GM06990 (cell line): ENCODE data around the gene IGLL5.

Source experiments
- DNase-seq: peaks from one replicate; pipeline ENCODE4 v3.0.0-alpha.2; 2011; ENCODE audit not compliant: insufficient read length; ENCODE audit errors: extremely low read depth
- H3K27me3 ChIP-seq: replicated peaks from 2 replicates; pipeline ENCODE4 v1.6.0; 2011; ENCODE audit warnings: low read length; ENCODE audit not compliant: control insufficient read depth, insufficient read depth
- H3K36me3 ChIP-seq: 2 replicates; pipeline ENCODE4 v1.5.1; 2011; ENCODE audit warnings: low read length; ENCODE audit not compliant: control insufficient read depth, insufficient read depth
- H3K4me3 ChIP-seq: replicated peaks from 2 replicates; pipeline ENCODE4 v1.5.1; 2011; ENCODE audit warnings: low read depth, mild to moderate bottlenecking, control low read depth, low read length
- TF ChIP-seq, protein P1 (sequence below): IDR thresholded peaks from 2 replicates; pipeline ENCODE4 v1.5.1; 2011; ENCODE audit warnings: low read length, control low read depth, mild to moderate bottlenecking, inconsistent platforms; ENCODE audit not compliant: insufficient read depth, poor library complexity, severe bottlenecking

Gene IGLL5

GRCh38 chr22:22930222-22930497 is 42.5 kb downstream of the IGLL5 start:
- TF ChIP-seq, protein P1, sequence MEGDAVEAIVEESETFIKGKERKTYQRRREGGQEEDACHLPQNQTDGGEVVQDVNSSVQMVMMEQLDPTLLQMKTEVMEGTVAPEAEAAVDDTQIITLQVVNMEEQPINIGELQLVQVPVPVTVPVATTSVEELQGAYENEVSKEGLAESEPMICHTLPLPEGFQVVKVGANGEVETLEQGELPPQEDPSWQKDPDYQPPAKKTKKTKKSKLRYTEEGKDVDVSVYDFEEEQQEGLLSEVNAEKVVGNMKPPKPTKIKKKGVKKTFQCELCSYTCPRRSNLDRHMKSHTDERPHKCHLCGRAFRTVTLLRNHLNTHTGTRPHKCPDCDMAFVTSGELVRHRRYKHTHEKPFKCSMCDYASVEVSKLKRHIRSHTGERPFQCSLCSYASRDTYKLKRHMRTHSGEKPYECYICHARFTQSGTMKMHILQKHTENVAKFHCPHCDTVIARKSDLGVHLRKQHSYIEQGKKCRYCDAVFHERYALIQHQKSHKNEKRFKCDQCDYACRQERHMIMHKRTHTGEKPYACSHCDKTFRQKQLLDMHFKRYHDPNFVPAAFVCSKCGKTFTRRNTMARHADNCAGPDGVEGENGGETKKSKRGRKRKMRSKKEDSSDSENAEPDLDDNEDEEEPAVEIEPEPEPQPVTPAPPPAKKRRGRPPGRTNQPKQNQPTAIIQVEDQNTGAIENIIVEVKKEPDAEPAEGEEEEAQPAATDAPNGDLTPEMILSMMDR, result no peak
- H3K36me3 ChIP-seq, result no peaks in the 10 kb centered on the region
- no peak overlapping the region for H3K4me3 ChIP-seq
- H3K27me3 ChIP-seq, result no peaks in the 10 kb centered on the region
- no peak for DNase-seq

DNA sequence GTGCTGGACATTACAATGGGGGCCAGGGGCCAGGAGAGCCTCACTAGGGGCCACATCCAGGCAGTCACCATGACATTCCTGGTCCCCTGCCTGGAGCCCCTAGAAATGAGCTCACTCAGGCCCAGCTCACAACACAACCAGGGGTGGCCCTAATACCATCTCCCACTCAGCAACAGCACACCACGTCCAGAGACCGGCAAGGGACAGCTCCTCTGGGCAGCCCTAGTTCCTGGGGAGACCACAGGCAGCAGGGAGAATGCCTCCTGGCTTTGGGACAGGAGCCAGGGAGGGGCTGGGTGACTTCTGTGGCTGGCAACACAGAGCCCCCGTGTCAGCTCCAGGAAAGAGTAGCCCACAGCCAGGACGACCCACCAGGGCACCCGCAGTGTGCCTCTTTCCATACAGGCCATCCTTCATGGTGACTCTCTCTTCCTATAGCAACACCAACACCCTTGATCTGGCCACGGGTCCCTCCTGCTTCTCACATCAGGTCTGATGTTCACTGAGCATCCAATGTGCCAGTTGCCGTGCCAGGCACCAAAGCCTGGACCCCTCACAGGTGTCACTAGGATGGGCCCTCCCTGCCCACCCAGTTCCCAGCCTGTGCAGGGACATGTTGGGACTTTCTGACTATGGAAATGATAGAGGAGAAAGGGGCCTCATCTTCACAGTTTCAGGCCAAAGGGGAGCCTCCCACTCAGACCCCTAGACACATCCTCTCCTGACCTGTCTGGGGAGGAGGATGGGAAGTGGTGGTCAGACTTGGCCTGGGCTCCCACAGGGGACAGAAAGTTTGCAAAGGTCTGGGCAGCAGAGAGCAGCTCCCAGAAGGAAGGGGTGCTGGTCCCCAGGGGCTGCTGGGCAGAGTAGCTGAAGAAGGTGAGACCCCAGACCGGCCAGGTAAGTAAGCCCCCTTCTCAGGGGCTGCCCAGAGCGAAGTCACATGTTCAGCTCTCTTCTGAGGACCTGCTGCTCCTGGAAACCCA is 43.2 kb downstream of the IGLL5 start:
- Histone ChIP-seq H3K36me3 (no peaks in the 10 kb centered on the region), H3K27me3 (no peaks in the 10 kb centered on the region), H3K4me3 (peak overlapping the region; percentile 39)
- TF ChIP-seq, protein P1, result no peak
- DNase-seq, result peak; percentile 60

GRCh38 chr22:22931557-22932270 is 44.1 kb downstream of the IGLL5 start:
- Histone ChIP-seq H3K36me3 (no peaks in the 10 kb centered on the region), H3K27me3 (no peaks in the 10 kb centered on the region), H3K4me3 (peak overlapping the region; percentile 39)
- TF ChIP-seq, protein P1, result no peak
- DNase-seq, result peak; percentile 84

DNA sequence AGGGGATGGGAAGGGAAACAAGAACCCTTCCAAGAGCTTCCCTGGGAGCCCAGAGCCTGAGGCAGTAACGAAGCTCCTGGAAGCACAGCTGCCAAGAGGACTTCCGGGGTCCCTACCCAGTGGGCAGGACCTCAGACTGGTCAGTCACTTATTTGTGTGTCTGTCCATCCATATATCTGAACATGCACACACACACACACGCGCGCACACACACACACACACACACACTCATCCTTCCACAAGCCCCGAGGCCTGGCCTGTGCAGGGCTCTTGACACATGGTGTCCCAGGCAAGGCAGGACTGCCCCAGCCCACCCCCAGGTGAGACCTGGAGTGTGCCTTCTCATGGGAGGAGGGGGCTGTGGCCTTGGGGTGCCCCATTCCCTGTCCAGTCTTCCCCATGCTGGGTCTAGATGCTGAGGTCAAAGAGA is 44.9 kb downstream of the IGLL5 start:
- H3K27me3 ChIP-seq, result no peaks in the 10 kb centered on the region
- TF ChIP-seq, protein P1, result no peak
- no peak for DNase-seq
- H3K4me3 ChIP-seq, result peak overlapping the region; percentile 32
- no peaks in the 10 kb centered on the region for H3K36me3 ChIP-seq

DNA sequence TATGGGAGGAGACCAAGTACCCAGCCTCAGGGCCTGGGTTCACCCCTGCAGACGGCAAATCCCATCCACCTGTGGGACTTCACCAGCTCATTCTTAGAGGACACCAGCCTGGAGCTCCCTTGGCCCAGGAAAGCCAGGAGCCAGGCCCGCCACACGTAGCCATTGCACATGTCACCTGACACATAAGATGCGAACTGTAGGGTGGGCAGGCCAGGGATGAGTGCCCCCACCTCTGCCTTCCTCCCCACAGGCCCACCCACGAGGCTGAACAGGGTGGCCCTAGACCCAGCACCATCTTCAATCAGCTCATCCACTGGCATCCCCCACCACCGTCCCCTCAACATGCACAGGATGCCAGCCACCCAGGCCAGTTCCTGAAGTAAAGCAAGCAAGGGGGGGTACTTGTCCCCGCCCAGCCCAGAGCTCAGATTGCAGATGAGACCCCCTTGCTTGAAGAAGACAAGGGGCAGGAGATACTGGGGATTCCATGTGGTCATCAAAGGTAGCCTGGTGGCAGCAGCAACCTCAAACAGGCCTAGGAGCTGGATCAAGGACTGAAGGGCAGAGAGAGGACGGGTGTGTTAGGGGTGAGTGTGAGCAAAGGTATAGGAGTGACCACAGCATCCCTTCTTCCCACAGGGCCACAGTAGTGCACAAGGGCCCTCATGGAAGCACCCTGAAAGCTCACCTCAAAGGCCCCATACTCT is 45.6 kb downstream of the IGLL5 start:
- H3K4me3 ChIP-seq, result no peak overlapping the region
- TF ChIP-seq, protein P1, result no peak
- peak; percentile 63 for DNase-seq
- no peaks in the 10 kb centered on the region for H3K27me3 ChIP-seq
- no peaks in the 10 kb centered on the region for H3K36me3 ChIP-seq
